GM12878 (cell line): ENCODE results near the gene SEMA5A. TPM values are rescaled to one million over a fixed set of nuclear protein-coding genes. Genes with fewer than 3 reads are reported as not detected.
A peak's percentile ranks its signal among the peaks of the same experiment; 100 is the strongest.

ENCODE experiments used
- ATAC-seq: fragments of 200-7000 bp; cut with Tn5 transposase; 3 replicates; pipeline ENCODE4 v1.9.1; 2020; ENCODE audit warnings: mild to moderate bottlenecking, moderate library complexity
- BruUV-seq: library from RNA; stranded (reverse); fragments of 400-500 nt; replicated peaks from 2 replicates; lab custom pipeline; 2021; lab: Mats Ljungman, UMichigan
- CTCF ChIA-PET: fragments of 300-600 bp; sonication (Branson Sonifier 250); formaldehyde crosslinking; extraction: SDS; loops from one replicate; lab custom pipeline; 2021; ENCODE audit warnings: inconsistent platforms; lab: Yijun Ruan, JAX
- POLR2A ChIA-PET: fragments of 350-600 bp; formaldehyde crosslinking; extraction: SDS; loops from one replicate; lab custom pipeline; 2021; ENCODE audit warnings: inconsistent platforms; lab: Charles Lee
- RAD21 ChIA-PET: fragments of 300-600 bp; sonication (Branson Sonifier 250); formaldehyde crosslinking; loops from one replicate; lab custom pipeline; 2023; ENCODE audit warnings: antibody characterized with exemption; ENCODE audit not compliant: unreplicated experiment; lab: Charles Lee
- SMC1A ChIA-PET: fragments of 300-600 bp; sonication (Branson Sonifier 250); formaldehyde crosslinking; loops from one replicate; lab custom pipeline; 2023; ENCODE audit not compliant: unreplicated experiment, uncharacterized antibody; lab: Charles Lee
- DNase-seq: peaks from one replicate; pipeline ENCODE4 v3.0.0-alpha.2; 2011; ENCODE audit warnings: low read depth, low spot score
- FAIRE-seq: peaks from 3 replicates; lab custom pipeline; 2011; peaks lifted over from hg19 to GRCh38; lab: Jason Lieb, UNC
- H2AFZ ChIP-seq: 2 replicates; pipeline ENCODE4 v1.6.0; 2011; ENCODE audit warnings: low read depth, low read length, control low read depth; ENCODE audit not compliant: control insufficient read depth
- H3K27ac ChIP-seq: 2 replicates; pipeline ENCODE4 v1.5.1; 2011; ENCODE audit warnings: control low read depth; ENCODE audit not compliant: control insufficient read depth, insufficient read depth
- H3K27me3 ChIP-seq, 2 experiments: replicated peaks in 1 of 2; 2 replicates each; pipeline versions ENCODE4 v1.6.0 to v1.6.1; 2011; ENCODE audit warnings: low read length in 1 of 2; ENCODE audit not compliant: control insufficient read depth in 2 of 2, insufficient read depth in 2 of 2
- H3K36me3 ChIP-seq, 2 experiments: 2 replicates each; pipeline ENCODE4 v1.5.1; 2011; ENCODE audit warnings: low read length in 1 of 2; ENCODE audit not compliant: control insufficient read depth in 2 of 2, insufficient read depth in 2 of 2
- H3K4me1 ChIP-seq: 2 replicates; pipeline ENCODE4 v1.6.1; 2011; ENCODE audit warnings: mild to moderate bottlenecking, low read length, moderate library complexity, mixed read lengths; ENCODE audit not compliant: control insufficient read depth, insufficient read depth
- H3K4me2 ChIP-seq: 2 replicates; pipeline ENCODE4 v1.6.0; 2011; ENCODE audit warnings: control low read depth; ENCODE audit not compliant: control insufficient read depth, insufficient read depth
- H3K4me3 ChIP-seq: fragments of 200-600 bp; sonication (generic); 2 replicates; pipeline ENCODE4 v1.5.1; 2016
- H3K79me2 ChIP-seq: 2 replicates; pipeline ENCODE4 v1.6.0; 2011; ENCODE audit warnings: low read length; ENCODE audit not compliant: control insufficient read depth, insufficient read depth
- H3K9ac ChIP-seq: 2 replicates; pipeline ENCODE4 v1.8.0; 2011; ENCODE audit warnings: low read length, control low read depth, mixed read lengths; ENCODE audit not compliant: control insufficient read depth, insufficient read depth
- H3K9me3 ChIP-seq: replicated peaks from 3 replicates; pipeline ENCODE4 v1.5.1; 2011; ENCODE audit warnings: mild to moderate bottlenecking, low read length; ENCODE audit not compliant: control insufficient read depth, insufficient read depth
- H4K20me1 ChIP-seq: 2 replicates; pipeline ENCODE4 v1.6.0; 2011; ENCODE audit not compliant: control insufficient read depth, insufficient read depth
- BCL11A ChIP-seq: IDR thresholded peaks from 2 replicates; pipeline ENCODE4 v1.6.1; 2011; ENCODE audit warnings: low read depth, low read length
- JUND ChIP-seq: IDR thresholded peaks from 2 replicates; pipeline ENCODE4 v1.6.1; 2012; ENCODE audit warnings: low read depth, mild to moderate bottlenecking, low read length, improper control_type of control experiment, moderate library complexity
- NFYB ChIP-seq: IDR thresholded peaks from 2 replicates; pipeline ENCODE4 v1.6.1; 2011; ENCODE audit warnings: low read depth, mild to moderate bottlenecking, low read length, improper control_type of control experiment, moderate library complexity; ENCODE audit not compliant: insufficient read depth
- PAX8 ChIP-seq: fragments of 450-650 bp; IDR thresholded peaks from 2 replicates; pipeline ENCODE4 v1.6.1; 2017; ENCODE audit warnings: mild to moderate bottlenecking, moderate library complexity
- TCF3 ChIP-seq: IDR thresholded peaks from 2 replicates; pipeline ENCODE4 v1.6.1; 2012; ENCODE audit warnings: low read depth, mild to moderate bottlenecking, low read length, borderline replicate concordance; ENCODE audit not compliant: insufficient read depth
- WGBS: methylation state at CpG from one replicate; pipeline ENCODE4 v1.1.6; 2016; ENCODE audit warnings: low lambda C conversion rate; ENCODE audit not compliant: insufficient replicate concordance, insufficient coverage; ENCODE audit errors: missing lambda C conversion rate; 5-methylcytosine and 5-hydroxymethylcytosine counted together
- in situ Hi-C: fragments of 300-500 bp; cut with MboI; formaldehyde crosslinking; loops from 9 replicates; pipeline ENCODE4 v1.14.3; 2018; ENCODE audit warnings: mixed read lengths
- intact Hi-C: fragments of 100-400 bp; cut with micrococcal nuclease; formaldehyde crosslinking; loops from one replicate; pipeline ENCODE4 v1.14.2; 2022; ENCODE audit not compliant: unreplicated experiment
- polyA plus RNA-seq, 11 experiments: library from polyadenylated mRNA; depleted of rRNA in 4 of 11; unstranded in 6 of 11; stranded (reverse) in 5 of 11; fragments of >200 nt; fragmentation: Nextera tagmentation in 4 of 11; fragmentation: Illumina TruSeq in 1 of 11; extraction: Ambion mirVana in 4 of 11; extraction: Trizol in 1 of 11; gene quantifications; 1 replicate in 1 of 11; 2 replicates in 10 of 11; pipeline versions ENCODE4 v1.2.1 to v1.2.3, GENCODE V29; 2011 to 2016; ENCODE audit warnings: inconsistent platforms in 2 of 11, missing spikeins in 2 of 11, low read depth in 1 of 11
- total RNA-seq, 4 experiments: library from RNA; depleted of rRNA in 3 of 4; stranded (reverse); fragments of >200 nt in 3 of 4; fragmentation: Illumina TruSeq in 1 of 4; extraction: Trizol in 1 of 4; gene quantifications; 2 replicates each; pipeline versions ENCODE4 v1.2.1 to v1.2.3, GENCODE V29; 2013 to 2021
- TF ChIP-seq, protein P1 (sequence below): IDR thresholded peaks from 2 replicates; pipeline ENCODE4 v1.6.1; 2011; ENCODE audit warnings: borderline replicate concordance, low read depth, mild to moderate bottlenecking, moderate library complexity, low read length; ENCODE audit not compliant: insufficient read depth, poor library complexity, severe bottlenecking

The SEMA5A gene
- total and polyA plus RNA-seq, 10 of the 15 experiments (the other 5 are each of a cell fraction or from before 2014, with no cell fraction given) = 0.03 to 2.4 (median 0.09) TPM; not detected in 1

DNA sequence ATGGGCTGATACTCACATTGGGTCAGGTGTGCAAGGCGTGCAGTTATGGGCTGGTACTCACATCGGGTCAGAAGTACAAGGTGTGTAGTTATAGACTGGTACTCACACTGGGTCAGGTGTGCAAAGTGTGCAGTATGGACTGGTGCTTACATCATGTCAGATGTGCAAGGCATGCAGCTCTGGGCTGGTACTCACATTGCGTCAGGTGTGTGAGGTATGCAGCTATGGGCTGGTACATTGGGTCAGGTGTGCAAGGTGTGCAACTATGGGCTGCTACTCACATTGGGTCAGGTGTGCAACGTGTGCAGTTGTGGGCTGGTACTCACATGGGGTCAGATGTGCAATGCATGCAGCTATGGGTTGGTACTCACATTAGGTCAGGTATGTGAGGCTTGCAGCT is 213.8 kb downstream of the SEMA5A start:
- H3K9me3 ChIP-seq = no peaks in the 10 kb centered on the region
- H4K20me1 ChIP-seq = no peaks in the 10 kb centered on the region
- 0 out of 2 replicates have a peak, but pooled peaks have one; percentile 11 for TF ChIP-seq TCF3
- TF ChIP-seq, protein P1, sequence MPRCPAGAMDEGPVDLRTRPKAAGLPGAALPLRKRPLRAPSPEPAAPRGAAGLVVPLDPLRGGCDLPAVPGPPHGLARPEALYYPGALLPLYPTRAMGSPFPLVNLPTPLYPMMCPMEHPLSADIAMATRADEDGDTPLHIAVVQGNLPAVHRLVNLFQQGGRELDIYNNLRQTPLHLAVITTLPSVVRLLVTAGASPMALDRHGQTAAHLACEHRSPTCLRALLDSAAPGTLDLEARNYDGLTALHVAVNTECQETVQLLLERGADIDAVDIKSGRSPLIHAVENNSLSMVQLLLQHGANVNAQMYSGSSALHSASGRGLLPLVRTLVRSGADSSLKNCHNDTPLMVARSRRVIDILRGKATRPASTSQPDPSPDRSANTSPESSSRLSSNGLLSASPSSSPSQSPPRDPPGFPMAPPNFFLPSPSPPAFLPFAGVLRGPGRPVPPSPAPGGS = peak; percentile 71
- no peak for TF ChIP-seq BCL11A
- BruUV-seq = no TSS peak
- ChIA-PET SMC1A (no interaction called here), POLR2A (no interaction called here), CTCF (no interaction called here), RAD21 (no interaction called here)
- no peak for ATAC-seq
- H3K36me3 ChIP-seq = no peaks in the 10 kb centered on the region
- no peaks in the 10 kb centered on the region for H3K27me3 ChIP-seq
- FAIRE-seq = no peak
- H3K79me2 ChIP-seq = no peaks in the 10 kb centered on the region
- no peak overlapping the region for H3K4me3 ChIP-seq
- no peak overlapping the region for H3K27ac ChIP-seq
- in situ Hi-C loops (no loop called here), intact Hi-C loops (no loop called here)
- 20% methylated on average over 4 of the region's 4 CpGs for WGBS
- no peak overlapping the region for H3K4me2 ChIP-seq
- no peak for DNase-seq
- H3K4me1 ChIP-seq = no peaks in the 10 kb centered on the region
- no peak overlapping the region for H3K9ac ChIP-seq
- H2AFZ ChIP-seq = no peak overlapping the region

DNA sequence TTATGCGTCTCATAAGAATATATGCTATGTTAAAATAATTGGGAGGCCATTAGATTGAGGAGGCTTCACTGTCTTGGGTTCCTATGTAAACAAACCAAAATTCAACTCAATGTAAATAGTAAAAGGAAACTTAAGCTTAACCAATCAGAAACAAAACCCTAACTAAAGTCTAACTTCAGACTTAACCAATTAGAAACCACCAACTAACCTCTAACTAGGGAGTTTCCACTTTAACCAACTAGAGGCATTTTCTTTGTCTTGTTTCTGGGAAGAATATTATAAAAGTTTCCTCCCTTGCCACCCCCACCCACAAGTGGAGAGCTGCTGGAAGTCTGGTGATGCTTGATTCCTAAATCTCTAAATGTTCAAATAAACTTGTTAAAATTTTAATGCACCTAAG is 214.5 kb downstream of the SEMA5A start:
- H4K20me1 ChIP-seq = no peaks in the 10 kb centered on the region
- ChIA-PET RAD21 (no interaction called here), POLR2A (no interaction called here), SMC1A (no interaction called here), CTCF (no interaction called here)
- TF ChIP-seq NFYB = peak; percentile 59; the same call in 1 of the 2 replicates
- TF ChIP-seq PAX8 = no peak
- no peak for TF ChIP-seq JUND
- in situ Hi-C loops = no loop called here
- 97% methylated on average over 1 of the region's 1 CpG for WGBS
- H3K79me2 ChIP-seq = no peaks in the 10 kb centered on the region
- H3K27me3 ChIP-seq = no peaks in the 10 kb centered on the region
- H3K9ac ChIP-seq = no peak overlapping the region
- no peak overlapping the region for H2AFZ ChIP-seq
- no TSS peak for BruUV-seq
- H3K4me3 ChIP-seq = no peak overlapping the region
- no peaks in the 10 kb centered on the region for H3K9me3 ChIP-seq
- intact Hi-C loops = no loop called here
- H3K4me1 ChIP-seq = no peaks in the 10 kb centered on the region
- FAIRE-seq (no peak), ATAC-seq (peak; percentile 63), DNase-seq (peak; percentile 4)
- no peaks in the 10 kb centered on the region for H3K36me3 ChIP-seq
- H3K27ac ChIP-seq = no peak overlapping the region
- H3K4me2 ChIP-seq = no peak overlapping the region
